ENCODE measurements around the gene FGF22.

Gene FGF22

DNA sequence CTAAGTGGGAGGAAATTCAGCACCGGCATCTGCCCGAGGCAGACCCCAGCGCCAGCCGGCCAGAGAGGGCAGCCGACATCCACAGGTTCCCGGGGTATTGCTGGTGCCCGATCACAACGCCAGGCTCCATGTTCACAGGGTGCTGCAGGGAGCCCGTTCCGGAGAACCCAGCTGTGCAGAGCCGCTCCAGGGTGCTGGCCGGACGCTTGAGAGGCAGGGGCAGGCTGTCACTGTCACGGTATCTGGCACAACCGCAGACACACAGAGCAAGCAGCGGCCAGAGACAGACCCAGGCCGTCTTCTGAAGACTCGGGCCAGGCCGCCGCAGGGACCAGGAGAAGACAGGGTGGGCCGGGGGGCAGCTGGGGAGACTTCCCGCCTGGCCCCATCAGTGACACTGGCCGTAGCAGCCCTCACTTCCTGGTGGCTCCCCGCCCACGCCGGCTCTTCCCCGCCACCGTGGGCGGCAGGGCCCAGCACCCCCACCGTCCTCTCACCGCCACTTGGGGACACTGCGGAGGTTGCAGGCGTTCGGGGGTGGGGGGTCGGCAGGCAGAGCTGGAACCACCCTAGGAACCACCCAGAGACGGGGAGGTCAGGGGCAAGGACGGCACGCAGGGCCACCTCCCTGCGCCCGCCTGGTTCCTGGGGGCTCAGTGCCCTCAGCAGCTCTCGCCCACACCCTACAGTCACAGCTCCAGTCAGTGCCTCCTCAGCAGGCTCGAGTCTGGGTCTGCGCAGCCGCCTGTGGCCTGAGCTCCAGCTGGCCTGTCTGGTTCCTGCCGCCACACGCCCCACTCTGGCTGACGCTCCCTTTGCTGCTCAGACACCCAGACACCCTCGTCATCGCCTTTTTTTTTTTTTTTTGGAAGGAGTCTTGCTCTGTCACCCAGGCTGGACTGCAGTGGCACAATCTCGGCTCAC lies 19.5 kb downstream of the FGF22 start:
- H2AFZ ChIP-seq (ENCODE audit: low read depth, low read length) = no peak overlapping the region
- peaks cover 66% of the 10 kb centered on the region for H3K36me3 ChIP-seq (ENCODE audit: insufficient read depth, low read length)
- no peak for ATAC-seq (ENCODE audit: insufficient read depth, low read depth)
- peak overlapping the region; percentile 95; the same call in 1 of the 2 replicates for H3K4me2 ChIP-seq (ENCODE audit: insufficient read depth, low read length)
- TF ChIP-seq CTCF (IDR thresholded peaks at IDR 0.05; ENCODE audit: borderline replicate concordance, extremely low read depth, low read length, poor library complexity, severe bottlenecking) (no peak), EZH2 (IDR thresholded peaks at IDR 0.05; ENCODE audit: borderline replicate concordance, low read depth, low read length, severe bottlenecking) (no peak)
- H3K4me1 ChIP-seq (ENCODE audit: insufficient read depth, low read length) = peaks cover 48% of the 10 kb centered on the region
- H3K9me3 ChIP-seq (ENCODE audit: insufficient read depth, low read length, severe bottlenecking) = no peaks in the 10 kb centered on the region
- peaks cover 92% of the 10 kb centered on the region for H3K79me2 ChIP-seq (ENCODE audit: insufficient read depth, low read length)
- H3K4me3 ChIP-seq (ENCODE audit: low read depth in 1 of 2, low read length in 2 of 2) = no peak overlapping the region
- H4K20me1 ChIP-seq (ENCODE audit: insufficient read depth, low read length) = peaks cover 82% of the 10 kb centered on the region
- DNase-seq = no peak
- H3K27me3 ChIP-seq (ENCODE audit: insufficient read depth, low read length, poor library complexity) = no peaks in the 10 kb centered on the region
- no peak overlapping the region for H3K27ac ChIP-seq (ENCODE audit: low read length)
- H3K9ac ChIP-seq (ENCODE audit: low read depth, low read length) = no peak overlapping the region

DNA sequence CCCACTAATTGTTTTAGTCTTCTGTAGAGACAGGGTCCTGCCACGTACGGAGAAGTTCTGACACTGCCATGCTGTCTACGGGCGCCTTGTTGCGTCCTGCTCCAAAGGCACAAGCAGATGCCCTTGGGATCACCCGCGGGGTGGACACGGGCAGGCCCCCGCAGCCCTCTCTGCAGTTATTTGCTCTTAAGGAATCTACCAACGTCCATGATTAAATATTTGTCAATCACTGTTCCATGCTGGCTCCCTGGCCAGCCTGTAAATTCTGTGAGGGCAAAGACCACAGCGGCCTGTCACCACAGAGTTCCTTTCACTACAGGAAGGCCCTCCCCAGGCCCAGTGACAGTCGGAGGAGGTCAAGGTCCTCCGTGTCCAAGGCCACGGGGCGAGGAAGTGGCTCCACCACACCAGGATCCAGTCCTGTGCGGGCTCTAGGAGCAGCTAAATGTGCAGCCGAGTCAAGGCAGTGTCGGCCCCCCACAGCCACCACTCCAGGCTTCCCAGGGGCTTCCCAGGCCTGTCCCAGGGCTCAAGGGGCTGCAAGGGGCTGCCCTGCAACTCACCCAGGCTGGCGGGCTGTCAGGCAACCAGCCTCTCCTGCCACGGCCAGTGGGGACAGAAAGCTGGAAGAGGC lies 21.2 kb downstream of the FGF22 start:
- Histone ChIP-seq H3K4me2 (ENCODE audit: insufficient read depth, low read length) (peak overlapping the region; percentile 95), H4K20me1 (ENCODE audit: insufficient read depth, low read length) (peaks cover 68% of the 10 kb centered on the region), H3K27ac (ENCODE audit: low read length) (peak overlapping the region; percentile 77), H3K9ac (ENCODE audit: low read depth, low read length) (peak overlapping the region; percentile 97), H3K9me3 (ENCODE audit: insufficient read depth, low read length, severe bottlenecking) (no peaks in the 10 kb centered on the region), H3K4me3 (ENCODE audit: low read depth in 1 of 2, low read length in 2 of 2) (peak overlapping the region; percentile 78 to 99; a peak in 3 of 4 replicates), H3K4me1 (ENCODE audit: insufficient read depth, low read length) (peaks cover 58% of the 10 kb centered on the region), H3K27me3 (ENCODE audit: insufficient read depth, low read length, poor library complexity) (no peaks in the 10 kb centered on the region), H3K79me2 (ENCODE audit: insufficient read depth, low read length) (peaks cover 76% of the 10 kb centered on the region), H2AFZ (ENCODE audit: low read depth, low read length) (no peak overlapping the region), H3K36me3 (ENCODE audit: insufficient read depth, low read length) (peaks cover 54% of the 10 kb centered on the region)
- DNase-seq = no peak
- TF ChIP-seq CTCF (IDR thresholded peaks at IDR 0.05; ENCODE audit: borderline replicate concordance, extremely low read depth, low read length, poor library complexity, severe bottlenecking) (no peak), EZH2 (IDR thresholded peaks at IDR 0.05; ENCODE audit: borderline replicate concordance, low read depth, low read length, severe bottlenecking) (no peak)
- no peak for ATAC-seq (ENCODE audit: insufficient read depth, low read depth)

- Histone ChIP-seq H4K20me1 (ENCODE audit: insufficient read depth, low read length) (peaks cover 61% of the 10 kb centered on the region), H3K79me2 (ENCODE audit: insufficient read depth, low read length) (peaks cover 69% of the 10 kb centered on the region), H3K4me2 (ENCODE audit: insufficient read depth, low read length) (peak overlapping the region; percentile 95), H3K27ac (ENCODE audit: low read length) (peak overlapping the region; percentile 77), H3K27me3 (ENCODE audit: insufficient read depth, low read length, poor library complexity) (no peaks in the 10 kb centered on the region), H3K36me3 (ENCODE audit: insufficient read depth, low read length) (peaks cover 51% of the 10 kb centered on the region), H3K4me1 (ENCODE audit: insufficient read depth, low read length) (peaks cover 58% of the 10 kb centered on the region), H3K9ac (ENCODE audit: low read depth, low read length) (peak overlapping the region; percentile 97), H2AFZ (ENCODE audit: low read depth, low read length) (no peak overlapping the region), H3K9me3 (ENCODE audit: insufficient read depth, low read length, severe bottlenecking) (no peaks in the 10 kb centered on the region), H3K4me3 (ENCODE audit: low read depth in 1 of 2, low read length in 2 of 2) (peak overlapping the region; percentile 78 to 99)
- ATAC-seq (ENCODE audit: insufficient read depth, low read depth) = peak; percentile 57
- DNase-seq = peak; percentile 68
- TF ChIP-seq EZH2 (IDR thresholded peaks at IDR 0.05; ENCODE audit: borderline replicate concordance, low read depth, low read length, severe bottlenecking) (no peak), CTCF (IDR thresholded peaks at IDR 0.05; ENCODE audit: borderline replicate concordance, extremely low read depth, low read length, poor library complexity, severe bottlenecking) (no peak)
These were observed 21.9 kb downstream of the FGF22 start for GRCh38 chr19:661427-662196.
